Mesenchymal stem cell (in vitro differentiated cells and primary cell): Measurements from ENCODE around the gene TIMM23.
A peak's percentile ranks its signal among the peaks of the same experiment; 100 is the strongest.

Experiments
- DNase-seq: peaks from one replicate; pipeline ENCODE4 v3.0.0-alpha.2; 2013
- H2AFZ ChIP-seq: one replicate; pipeline ENCODE4 v1.6.1; 2013; ENCODE audit warnings: low read depth, mild to moderate bottlenecking, control low read depth, inconsistent platforms, low read length, moderate library complexity
- H2AK5ac ChIP-seq: 2 replicates; pipeline ENCODE4 v1.6.1; 2013; ENCODE audit warnings: low read length, moderate library complexity, mild to moderate bottlenecking, inconsistent platforms; ENCODE audit not compliant: severe bottlenecking
- H2BK120ac ChIP-seq: one replicate; pipeline ENCODE4 v1.6.1; 2013; ENCODE audit warnings: low read depth, mild to moderate bottlenecking, inconsistent platforms, low read length, moderate library complexity
- H2BK12ac ChIP-seq, 2 experiments: one replicate each; pipeline ENCODE4 v1.6.1; 2013; ENCODE audit warnings: inconsistent platforms in 2 of 2, low read length in 2 of 2, mild to moderate bottlenecking in 2 of 2, moderate library complexity in 2 of 2, control low read depth in 1 of 2
- H2BK15ac ChIP-seq: one replicate; pipeline ENCODE4 v1.6.1; 2013; ENCODE audit warnings: mild to moderate bottlenecking, low read depth, inconsistent platforms; ENCODE audit not compliant: poor library complexity, severe bottlenecking
- H2BK5ac ChIP-seq: 2 replicates; pipeline ENCODE4 v1.6.1; 2013; ENCODE audit warnings: low read depth, mild to moderate bottlenecking, low read length, control low read depth, inconsistent platforms; ENCODE audit not compliant: poor library complexity, severe bottlenecking
- H3K14ac ChIP-seq, 2 experiments: one replicate each; pipeline ENCODE4 v1.6.1; 2013; ENCODE audit warnings: inconsistent platforms in 2 of 2, low read length in 2 of 2, control low read depth in 1 of 2, mild to moderate bottlenecking in 1 of 2, moderate library complexity in 1 of 2
- H3K18ac ChIP-seq, 2 experiments: one replicate each; pipeline ENCODE4 v1.6.1; 2013; ENCODE audit warnings: inconsistent platforms in 2 of 2, low read length in 2 of 2, control low read depth in 1 of 2, low read depth in 1 of 2, mild to moderate bottlenecking in 1 of 2
- H3K23ac ChIP-seq, 2 experiments: one replicate each; pipeline ENCODE4 v1.6.1; 2013; ENCODE audit warnings: inconsistent platforms in 2 of 2, low read length in 2 of 2, mild to moderate bottlenecking in 2 of 2, moderate library complexity in 2 of 2, control low read depth in 1 of 2
- H3K27ac ChIP-seq: 2 replicates; pipeline ENCODE4 v1.5.1; 2013; ENCODE audit warnings: mild to moderate bottlenecking, moderate library complexity, low read length, control low read depth, inconsistent platforms; ENCODE audit not compliant: poor library complexity, severe bottlenecking
- H3K27me3 ChIP-seq, 2 experiments: 2 replicates each; pipeline versions ENCODE4 v1.6.1 to v1.7.0; 2013; ENCODE audit warnings: low read length in 2 of 2, mild to moderate bottlenecking in 2 of 2, moderate library complexity in 2 of 2, control low read depth in 1 of 2, inconsistent platforms in 1 of 2; ENCODE audit not compliant: control insufficient read depth in 1 of 2, insufficient read depth in 1 of 2
- H3K36me3 ChIP-seq, 2 experiments: 2 replicates each; pipeline versions ENCODE4 v1.6.1 to v1.7.0; 2013; ENCODE audit warnings: low read length in 2 of 2, control low read depth in 1 of 2, inconsistent platforms in 1 of 2, low read depth in 1 of 2, mild to moderate bottlenecking in 1 of 2; ENCODE audit not compliant: insufficient read depth in 2 of 2, control insufficient read depth in 1 of 2
- H3K4ac ChIP-seq, 2 experiments: one replicate each; pipeline ENCODE4 v1.6.1; 2013; ENCODE audit warnings: inconsistent platforms in 2 of 2, low read length in 2 of 2, mild to moderate bottlenecking in 2 of 2, moderate library complexity in 2 of 2, control low read depth in 1 of 2, low read depth in 1 of 2
- H3K4me1 ChIP-seq: 2 replicates; pipeline ENCODE4 v1.6.1; 2013; ENCODE audit warnings: low read depth, low read length, control low read depth; ENCODE audit not compliant: control insufficient read depth, insufficient read depth
- H3K4me2 ChIP-seq: 2 replicates; pipeline ENCODE4 v1.6.1; 2013; ENCODE audit warnings: low read length, mild to moderate bottlenecking, inconsistent platforms; ENCODE audit not compliant: poor library complexity, severe bottlenecking
- H3K4me3 ChIP-seq, 2 experiments: 2 replicates each; pipeline versions ENCODE4 v1.5.1 to v1.7.0; 2013; ENCODE audit warnings: low read length in 2 of 2, mild to moderate bottlenecking in 2 of 2, control low read depth in 1 of 2, low read depth in 1 of 2; ENCODE audit not compliant: insufficient read depth in 1 of 2
- H3K79me1 ChIP-seq: replicated peaks from 2 replicates; pipeline ENCODE4 v1.6.1; 2013; ENCODE audit warnings: mild to moderate bottlenecking, control low read depth, low read length, inconsistent platforms; ENCODE audit not compliant: poor library complexity, severe bottlenecking
- H3K9ac ChIP-seq: 2 replicates; pipeline ENCODE4 v1.7.0; 2013; ENCODE audit warnings: mild to moderate bottlenecking, low read length, moderate library complexity
- H3K9me3 ChIP-seq: 2 replicates; pipeline ENCODE4 v1.7.0; 2013; ENCODE audit warnings: mild to moderate bottlenecking, low read length; ENCODE audit not compliant: control insufficient read depth
- H4K8ac ChIP-seq: one replicate; pipeline ENCODE4 v1.6.1; 2013; ENCODE audit warnings: inconsistent platforms, mild to moderate bottlenecking, low read length, moderate library complexity
- H4K91ac ChIP-seq: one replicate; pipeline ENCODE4 v1.6.1; 2013; ENCODE audit warnings: mild to moderate bottlenecking, low read length, inconsistent platforms
- WGBS: methylation state at CpG from one replicate; pipeline ENCODE4 v1.1.7; 2013; ENCODE audit warnings: mixed read lengths; 5-methylcytosine and 5-hydroxymethylcytosine counted together

The TIMM23 gene

GRCh38 chr10:46030091-46030937 is 58.0 kb downstream of the TIMM23 start, which contains the start of gene NCOA4:
Gene NCOA4, minus strand, starts transcription at chr10:46030623. Its CDS starts 13,943 bp downstream, at chr10:46016680.
- Histone ChIP-seq H2BK120ac (peak within 1 kb of the TSS; percentile 50), H3K4me2 (peak within 1 kb of the TSS; percentile 75), H3K79me1 (no peaks in the 10 kb centered on the region), H2BK5ac (no peak within 1 kb of the TSS), H2BK12ac (no peak within 1 kb of the TSS), H3K27ac (peak within 1 kb of the TSS; percentile 79), H2AFZ (peak within 1 kb of the TSS; percentile 36), H3K27me3 (no peaks in the 10 kb centered on the region), H2AK5ac (no peak within 1 kb of the TSS), H3K4ac (peak within 1 kb of the TSS; percentile 20 to 77), H3K23ac (peak within 1 kb of the TSS in 1 of 2 experiments; percentile 75), H3K18ac (peak within 1 kb of the TSS; percentile 90 to 92), H4K91ac (peak within 1 kb of the TSS; percentile 78), H4K8ac (peak within 1 kb of the TSS; percentile 54), H3K14ac (peak within 1 kb of the TSS in 1 of 2 experiments; percentile 86), H3K9ac (peak within 1 kb of the TSS; percentile 98), H3K36me3 (peaks cover 0 to 4% of the 10 kb centered on the region in 2 experiments), H3K4me3 (peak within 1 kb of the TSS; percentile 75 to 94), H3K4me1 (peaks cover 6% of the 10 kb centered on the region), H3K9me3 (no peaks in the 10 kb centered on the region), H2BK15ac (peak within 1 kb of the TSS; percentile 54)
- 2% methylated on average over 50 of the region's 59 CpGs for WGBS
- DNase-seq, result peak; percentile 99

- Histone ChIP-seq H3K79me1 (no peaks in the 10 kb centered on the region), H2AFZ (peak overlapping the region; percentile 15), H3K4ac (peak overlapping the region in 1 of 2 experiments; percentile 59), H3K4me2 (no peak overlapping the region), H3K9me3 (no peaks in the 10 kb centered on the region), H2AK5ac (no peak overlapping the region), H3K4me1 (peaks cover 6% of the 10 kb centered on the region), H2BK12ac (peak overlapping the region in 1 of 2 experiments; percentile 10), H2BK15ac (no peak overlapping the region), H2BK120ac (no peak overlapping the region), H3K14ac (no peak overlapping the region), H4K8ac (no peak overlapping the region), H3K18ac (peak overlapping the region in 1 of 2 experiments; percentile 37), H3K36me3 (no peaks in the 10 kb centered on the region), H3K4me3 (no peak overlapping the region), H4K91ac (peak overlapping the region; percentile 10), H3K27ac (no peak overlapping the region), H3K23ac (no peak overlapping the region), H3K27me3 (no peaks in the 10 kb centered on the region), H2BK5ac (no peak overlapping the region), H3K9ac (no peak overlapping the region)
- DNase-seq, result no peak
- 94% methylated on average over 5 of the region's 6 CpGs for WGBS
Observed at GRCh38 chr10:46031648-46032532, 59.6 kb downstream of the TIMM23 start.

DNA sequence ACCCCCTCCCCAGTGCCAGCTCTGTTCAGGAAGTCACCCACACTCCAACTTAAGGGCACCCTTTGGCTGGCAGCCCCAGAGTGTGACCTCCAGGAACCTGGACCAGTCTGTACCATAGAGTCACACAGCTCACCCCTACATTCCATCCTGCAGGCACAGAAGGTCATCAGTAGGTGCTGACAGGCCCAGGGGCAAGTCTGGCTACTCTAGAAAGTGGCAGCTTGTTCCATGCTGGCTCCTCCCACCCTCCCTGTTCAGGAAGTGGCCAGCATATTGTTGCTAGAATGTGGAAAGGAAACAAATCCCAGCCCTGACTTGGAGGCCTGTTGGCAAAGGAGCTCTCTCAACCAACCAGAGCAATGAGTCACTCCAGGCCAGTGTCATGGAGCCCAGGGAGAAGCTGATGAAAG is 61.3 kb downstream of the TIMM23 start:
- no peaks in the 10 kb centered on the region for H3K36me3 ChIP-seq
- no peaks in the 10 kb centered on the region for H3K9me3 ChIP-seq
- H3K4me2 ChIP-seq, result no peak overlapping the region
- H2BK15ac ChIP-seq, result peak overlapping the region; percentile 85
- H3K79me1 ChIP-seq, result no peaks in the 10 kb centered on the region
- no peak overlapping the region for H3K14ac ChIP-seq
- peak overlapping the region; percentile 92 for H2AFZ ChIP-seq
- no peak overlapping the region for H2BK5ac ChIP-seq
- H3K4me3 ChIP-seq, result no peak overlapping the region
- H2BK120ac ChIP-seq, result no peak overlapping the region
- H4K8ac ChIP-seq, result peak overlapping the region; percentile 49
- peak overlapping the region in 1 of 2 experiments; percentile 86 for H3K4ac ChIP-seq
- H3K18ac ChIP-seq, result peak overlapping the region; percentile 10 to 93
- H3K9ac ChIP-seq, result no peak overlapping the region
- peaks cover 4% of the 10 kb centered on the region for H3K4me1 ChIP-seq
- DNase-seq, result peak; percentile 90
- no peak overlapping the region for H2AK5ac ChIP-seq
- H3K27me3 ChIP-seq, result peaks cover 0 to under 1% of the 10 kb centered on the region in 2 experiments
- no peak overlapping the region for H3K27ac ChIP-seq
- H3K23ac ChIP-seq, result no peak overlapping the region
- peak overlapping the region; percentile 29 for H4K91ac ChIP-seq
- peak overlapping the region in 1 of 2 experiments; percentile 93 for H2BK12ac ChIP-seq
